NCI-H2029 treated with DMSO at 0.1 percent for 48 hours (cell line): ENCODE measurements around the gene SLC6A12.
"Not testable (repeated sequence)": the region's sequence is repeated elsewhere in the genome, so short reads cannot be mapped to it uniquely, and the experiment has no call there.

Source experiments
- DNase-seq: peaks from one replicate; lab custom pipeline; 2025; lab: John Stamatoyannopoulos, UW

Gene SLC6A12

GRCh38 chr12:214003-214741 is at the start of gene SLC6A12:
Gene SLC6A12 (minus strand): TSS chr12:214157. CDS start chr12:209986, 4,171 bp downstream.
- DNase-seq, result no peak

GRCh38 chr12:263574-263973 is 49.6 kb upstream of the SLC6A12 start:
- DNase-seq, result no peak

- DNase-seq, result no peak
Observed at GRCh38 chr12:262817-263216, 48.9 kb upstream of the SLC6A12 start, which contains the start of gene SLC6A13. Gene SLC6A13 (minus strand): TSS chr12:262836. CDS start chr12:260052, 2,784 bp downstream.

GRCh38 chr12:262113-262512 is 48.2 kb upstream of the SLC6A12 start:
- DNase-seq, result no peak

- DNase-seq, result no peak
Observed at GRCh38 chr12:257521-258321, 43.8 kb upstream of the SLC6A12 start.

GRCh38 chr12:256958-257357 is 43.0 kb upstream of the SLC6A12 start:
- DNase-seq, result no peak

- no peak for DNase-seq
Observed at GRCh38 chr12:256225-256624, 42.3 kb upstream of the SLC6A12 start.

GRCh38 chr12:254912-255311 is 41.0 kb upstream of the SLC6A12 start:
- DNase-seq, result no peak

GRCh38 chr12:254039-254438 is 40.1 kb upstream of the SLC6A12 start:
- no peak for DNase-seq

GRCh38 chr12:253116-253831 is 39.3 kb upstream of the SLC6A12 start:
- no peak for DNase-seq

GRCh38 chr12:252636-253035 is 38.7 kb upstream of the SLC6A12 start:
- DNase-seq, result no peak

- no peak for DNase-seq
Observed at GRCh38 chr12:247271-247670, 33.3 kb upstream of the SLC6A12 start.

GRCh38 chr12:243381-243780 is 29.4 kb upstream of the SLC6A12 start:
- DNase-seq, result no peak

GRCh38 chr12:242496-242895 is 28.5 kb upstream of the SLC6A12 start:
- no peak for DNase-seq

- no peak for DNase-seq
Observed at GRCh38 chr12:241266-241665, 27.3 kb upstream of the SLC6A12 start.

- DNase-seq, result no peak
Observed at GRCh38 chr12:240566-240965, 26.6 kb upstream of the SLC6A12 start.

GRCh38 chr12:238736-239398 is 24.9 kb upstream of the SLC6A12 start:
- no peak for DNase-seq

- no peak for DNase-seq
Observed at GRCh38 chr12:238116-238515, 24.2 kb upstream of the SLC6A12 start.

GRCh38 chr12:237026-237815 is 23.3 kb upstream of the SLC6A12 start:
- DNase-seq, result no peak

- no peak for DNase-seq
Observed at GRCh38 chr12:236445-236844, 22.5 kb upstream of the SLC6A12 start.

GRCh38 chr12:235967-236366 is 22.0 kb upstream of the SLC6A12 start:
- not testable (repeated sequence) for DNase-seq
